ENCODE results near the gene MRPS18C. TPM values are rescaled to one million over a fixed set of nuclear protein-coding genes. Genes with fewer than 3 reads are reported as not detected.

MRPS18C gene
- total RNA-seq, 1 experiment from 2014 or later = 60.3 TPM

- TF ChIP-seq USF2 (CRISPR knock-in tag; IDR thresholded peaks at IDR 0.05) (no peak), ZNF671 (CRISPR knock-in tag; IDR thresholded peaks at IDR 0.05) (no peak), TP53 (CRISPR knock-in tag; IDR thresholded peaks at IDR 0.05) (no peak), ZNF317 (CRISPR knock-in tag; IDR thresholded peaks at IDR 0.05; ENCODE audit: borderline replicate concordance, low read depth) (no peak), FOXP4 (CRISPR knock-in tag; IDR thresholded peaks at IDR 0.05) (no peak)
Measured at GRCh38 chr4:83510442-83510841, 54.6 kb downstream of the MRPS18C start (continued).

Other genes with a start within 250 kb of the MRPS18C start
- gene COQ2, start 171.3 kb upstream of the MRPS18C start, total RNA-seq (2021) = 20.5 to 22.8 TPM (median 21.6 TPM) in 3 replicates
- 3.0 to 3.8 TPM (median 3.7 TPM) in 3 replicates for gene HPSE, start 121.2 kb upstream of the MRPS18C start, total RNA-seq (2021)
- 10.1 to 12.9 TPM (median 12.4 TPM) in 3 replicates for gene HELQ, start 235 bp upstream of the MRPS18C start, total RNA-seq (2021)
- 26.3 to 36.6 TPM (median 35.5 TPM) in 3 replicates for gene ABRAXAS1, start 29.0 kb downstream of the MRPS18C start, total RNA-seq (2021)
- gene GPAT3, start 80.0 kb downstream of the MRPS18C start, total RNA-seq (2021) = 1.3 to 1.6 TPM (median 1.6 TPM) in 3 replicates